NOMO-1 treated with dmso at 0.1 percent for 144 hours (cell line): ENCODE measurements around the gene CKAP2L.
"Not testable (repeated sequence)": the region's sequence is repeated elsewhere in the genome, so short reads cannot be mapped to it uniquely, and the experiment has no call there.

Experiments used
- DNase-seq: peaks from one replicate; lab custom pipeline; 2025; ENCODE audit not compliant: unreplicated experiment; lab: John Stamatoyannopoulos, UW

The CKAP2L gene

GRCh38 chr2:112710956-112711750 lies 53.3 kb downstream of the CKAP2L start:
- DNase-seq: no peak

DNA sequence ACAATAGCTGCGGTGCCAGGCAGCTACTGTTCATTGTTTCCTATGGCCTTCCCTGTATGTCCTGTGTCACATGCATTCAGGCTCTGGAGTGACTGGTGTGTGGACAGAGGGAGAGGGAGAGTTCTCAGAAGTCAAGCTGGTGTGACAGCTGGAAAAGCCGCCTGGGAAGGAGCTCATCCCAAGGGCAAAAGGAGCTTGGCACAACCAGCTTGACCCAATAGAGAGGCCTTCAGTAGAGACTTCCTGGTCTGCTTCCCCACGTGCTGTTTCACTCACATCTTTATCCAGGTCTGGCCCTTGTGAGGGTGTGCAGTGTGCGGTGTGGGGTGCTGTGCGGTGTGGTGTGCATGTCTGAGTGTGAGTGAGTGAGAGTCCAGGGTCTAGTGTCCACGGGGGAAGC lies 54.7 kb downstream of the CKAP2L start:
- DNase-seq: no peak

GRCh38 chr2:112708968-112709367 lies 55.4 kb downstream of the CKAP2L start:
- DNase-seq: no peak

DNA sequence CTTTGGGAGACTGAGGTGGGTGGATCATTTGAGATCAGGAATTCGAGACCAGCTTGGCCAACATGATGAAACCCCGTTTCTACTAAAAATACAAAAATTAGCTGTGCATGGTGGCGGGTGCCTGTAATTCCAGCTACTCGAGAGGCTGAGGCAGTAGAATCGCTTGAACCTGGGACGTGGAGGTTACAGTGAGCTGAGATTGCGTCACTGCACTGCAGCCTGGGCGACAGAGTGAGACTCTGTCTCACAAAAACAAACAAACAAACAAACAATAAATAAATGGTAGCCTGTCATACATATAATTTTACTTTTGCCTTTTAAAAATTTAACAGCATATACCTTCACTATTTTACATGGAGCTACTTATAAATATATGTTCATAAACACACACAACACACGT lies 57.5 kb downstream of the CKAP2L start:
- DNase-seq: not testable (repeated sequence)

DNA sequence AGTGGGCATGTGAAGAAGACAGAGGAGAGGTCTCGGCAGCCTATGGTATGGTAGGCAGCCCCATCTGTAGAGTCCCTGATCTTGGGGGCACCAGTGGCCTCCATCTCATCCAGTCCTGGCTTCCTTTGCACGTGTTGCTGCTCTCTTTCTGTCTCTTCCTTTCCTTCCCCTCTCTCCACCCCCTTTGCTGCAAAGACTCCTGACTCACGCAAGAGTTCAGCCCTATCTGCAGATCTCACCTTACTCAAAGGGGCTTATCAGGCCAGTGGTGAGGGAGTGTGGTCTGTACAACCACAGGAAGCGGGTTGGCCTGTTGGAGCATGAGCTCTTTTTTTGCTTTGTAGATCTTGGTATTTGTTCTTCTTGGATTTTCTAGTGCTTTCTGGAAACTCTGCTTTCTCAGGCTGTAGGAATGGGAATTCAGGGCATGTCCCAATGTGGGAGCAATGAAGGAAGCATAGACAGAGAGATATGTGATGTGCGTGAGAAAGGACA lies 58.2 kb downstream of the CKAP2L start:
- peak; percentile 62 for DNase-seq

DNA sequence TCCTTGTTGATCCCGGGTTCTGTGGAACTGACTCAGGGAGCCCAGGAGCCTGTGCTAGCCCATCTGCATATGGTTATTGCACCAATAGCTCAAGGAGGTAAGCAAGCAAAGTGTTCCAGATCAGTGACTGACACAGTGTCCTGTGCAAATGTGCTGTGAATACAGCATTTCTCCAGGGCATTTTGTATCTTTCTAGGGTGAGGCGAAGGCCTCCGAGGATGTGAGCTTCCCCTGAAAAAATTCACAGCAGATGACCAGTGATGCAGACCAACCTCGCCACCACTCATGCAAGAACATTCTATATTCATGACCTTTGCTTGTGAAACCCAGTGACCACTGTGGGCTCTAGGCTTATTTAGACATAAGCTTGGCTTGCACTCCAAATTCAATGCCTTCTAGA lies 58.8 kb downstream of the CKAP2L start:
- DNase-seq: no peak

DNA sequence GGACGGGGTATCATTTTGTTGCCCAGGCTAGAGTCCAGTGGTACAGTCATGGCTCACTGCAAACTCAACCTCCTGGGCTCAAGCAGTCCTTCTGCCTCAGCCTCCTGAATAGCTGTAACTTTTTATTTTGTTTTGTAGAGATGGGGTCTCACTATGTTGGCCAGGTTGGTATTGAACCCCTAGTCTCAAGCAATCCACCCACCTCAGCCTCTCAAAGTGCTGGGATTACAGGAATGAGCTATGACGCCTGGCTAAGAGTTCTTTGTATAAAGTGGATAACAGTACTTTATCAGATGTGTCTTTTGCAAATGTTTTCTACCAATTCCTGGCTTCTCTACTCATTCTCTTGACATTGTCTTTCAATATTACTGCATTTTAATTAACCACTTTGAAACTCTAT lies 60.7 kb downstream of the CKAP2L start:
- no peak for DNase-seq

DNA sequence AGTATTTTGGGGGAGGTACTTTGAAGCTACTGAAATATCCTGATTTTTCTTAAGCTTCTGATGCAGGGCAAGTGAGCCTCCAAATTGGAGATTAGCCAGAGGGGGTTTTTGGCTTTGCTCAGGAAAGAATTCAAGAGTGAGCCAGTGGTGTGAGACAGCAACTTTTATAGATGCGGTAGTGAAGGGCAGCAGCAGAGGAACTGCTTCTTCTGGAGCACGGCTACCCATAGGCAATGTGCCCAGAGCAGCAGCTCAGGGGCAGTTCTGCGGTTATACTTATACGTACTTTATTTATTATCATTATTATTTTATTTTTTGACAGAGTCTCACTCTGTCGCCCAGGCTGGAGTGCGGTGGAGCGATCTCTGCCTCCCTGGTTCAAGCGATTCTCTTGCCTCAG lies 63.4 kb downstream of the CKAP2L start:
- peak; percentile 38 for DNase-seq

GRCh38 chr2:112699984-112700667 lies 64.3 kb downstream of the CKAP2L start:
- peak; percentile 63 for DNase-seq

DNA sequence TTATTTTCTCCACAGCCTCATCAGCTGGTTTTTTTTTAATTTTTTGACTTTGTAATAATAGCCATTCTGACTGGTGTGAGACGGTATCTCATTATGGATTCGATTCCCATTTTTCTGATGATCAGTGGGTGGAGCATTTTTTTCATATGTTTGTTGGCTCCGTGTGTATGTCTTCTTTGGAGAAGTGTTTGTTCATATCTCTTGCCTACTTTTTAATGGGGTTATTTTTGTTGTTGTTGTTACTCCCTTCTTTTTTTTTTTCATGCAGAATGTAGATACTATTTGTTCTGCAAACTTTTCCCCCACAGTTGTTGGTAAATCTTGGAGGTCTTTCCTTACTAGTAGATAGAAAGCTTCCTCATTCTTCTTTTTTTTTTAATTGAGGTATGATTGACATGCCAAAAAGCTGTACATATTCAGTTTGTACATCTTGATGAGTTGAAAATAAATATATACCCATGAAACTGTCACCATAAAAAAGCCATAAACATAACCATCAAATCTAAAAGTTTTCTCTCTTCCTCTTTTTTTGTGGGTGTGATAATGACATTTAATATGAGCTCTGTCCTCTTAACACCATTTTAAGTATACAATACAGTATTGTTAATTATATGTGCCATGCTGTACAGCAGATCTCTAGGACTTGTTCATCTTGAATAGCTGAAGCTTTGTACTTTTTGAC lies 65.4 kb downstream of the CKAP2L start:
- DNase-seq: peak; percentile 50

GRCh38 chr2:112694182-112694581 lies 70.2 kb downstream of the CKAP2L start:
- DNase-seq: no peak

- DNase-seq: no peak
Observed at GRCh38 chr2:112693596-112693995, 70.8 kb downstream of the CKAP2L start.

GRCh38 chr2:112692918-112693317 lies 71.5 kb downstream of the CKAP2L start:
- DNase-seq: no peak

DNA sequence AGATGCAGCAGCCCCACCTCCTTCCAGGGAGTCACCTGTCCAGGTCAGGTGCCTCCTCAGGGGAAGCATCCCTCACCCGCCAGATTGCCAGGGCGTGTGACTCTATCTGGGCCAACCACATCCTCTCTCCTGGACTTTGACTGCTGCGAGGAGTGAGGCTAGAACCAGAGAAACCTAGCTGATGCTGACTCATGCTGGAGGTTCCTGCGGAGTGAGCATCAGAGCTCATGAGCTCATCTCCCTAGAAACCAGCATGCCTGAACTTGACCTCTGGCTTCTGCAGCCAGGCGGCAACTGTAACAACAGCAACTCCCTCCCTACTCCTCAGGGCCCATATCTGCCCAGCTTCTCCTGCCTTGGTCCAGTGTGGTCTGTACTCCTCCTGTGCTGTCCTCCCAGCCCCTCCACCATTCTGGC lies 71.9 kb downstream of the CKAP2L start:
- DNase-seq: peak; percentile 90

GRCh38 chr2:112691881-112692281 lies 72.5 kb downstream of the CKAP2L start:
- no peak for DNase-seq

GRCh38 chr2:112690853-112691401 lies 73.5 kb downstream of the CKAP2L start:
- DNase-seq: peak; percentile 51

DNA sequence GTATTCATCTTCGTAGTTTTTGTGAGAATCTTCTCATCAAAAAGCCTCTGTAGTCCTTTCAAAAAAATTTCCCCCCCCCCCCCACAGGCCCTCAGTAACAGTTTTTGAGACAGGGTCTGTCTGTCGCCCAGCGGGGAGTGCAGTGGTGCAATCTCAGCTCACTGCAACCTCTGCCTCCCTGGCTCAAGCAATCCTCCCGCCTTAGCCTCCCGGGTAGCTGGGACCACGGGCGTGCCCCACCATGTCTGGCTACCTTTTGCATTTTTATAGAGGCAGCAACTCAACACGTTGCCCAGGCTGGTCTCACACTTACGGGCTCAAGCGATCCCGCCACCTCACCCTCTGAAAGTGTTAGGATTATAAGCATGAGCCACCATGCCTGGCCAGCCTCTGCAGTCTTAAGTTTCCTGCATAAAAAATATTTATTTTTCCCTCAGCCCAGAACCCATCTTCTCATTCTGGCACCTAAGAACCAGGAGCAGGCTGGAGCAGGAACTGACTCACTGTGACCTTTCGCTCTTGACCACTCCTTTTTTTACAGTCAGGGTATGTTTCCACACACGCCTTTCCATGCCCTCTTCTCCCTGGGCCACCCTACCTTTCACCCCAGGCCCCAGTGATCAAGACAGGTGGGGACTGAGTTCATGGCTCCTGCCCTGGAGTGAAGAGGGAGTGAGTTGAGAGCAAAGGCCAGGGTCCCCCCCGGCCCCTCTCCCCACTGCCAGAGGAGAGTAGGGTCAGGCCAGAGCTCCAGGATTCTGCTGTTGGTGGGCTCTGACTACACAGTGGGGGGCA lies 76.1 kb downstream of the CKAP2L start:
- no peak for DNase-seq

DNA sequence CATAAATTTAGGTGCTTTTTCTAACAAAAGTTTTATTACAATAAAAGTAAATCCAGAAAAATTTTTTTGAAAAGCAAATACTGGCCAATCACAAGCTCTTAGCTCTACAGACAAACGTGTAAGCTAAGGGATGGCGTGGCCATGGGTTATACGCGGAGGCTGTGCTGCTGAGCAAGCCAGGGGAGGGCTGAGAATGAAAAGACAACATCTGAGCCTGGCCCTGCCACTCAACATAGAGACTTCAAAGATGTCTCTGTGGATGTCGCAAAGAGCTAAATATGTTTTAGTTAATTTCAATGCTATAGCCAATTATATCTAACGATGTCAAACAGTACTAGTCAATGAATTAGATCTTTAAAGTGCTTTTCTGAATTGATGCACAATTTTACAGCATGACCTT lies 76.9 kb downstream of the CKAP2L start:
- no peak for DNase-seq
